OCI-LY3 (cell line): ENCODE measurements around the gene TCEANC.

Source experiments
- CTCF ChIP-seq: fragments of 200-600, 300-600 bp; sonication (generic); IDR thresholded peaks from 2 replicates; pipeline ENCODE4 v1.5.1; 2014; ENCODE audit warnings: antibody characterized with exemption, low read length, low read depth
- EZH2phosphoT487 ChIP-seq: fragments of 200-600 bp; shearing (Covaris generic); IDR thresholded peaks from 2 replicates; pipeline ENCODE4 v1.6.1; 2018; ENCODE audit warnings: antibody characterized with exemption, mixed run types, low read depth

GRCh38 chrX:13689741-13690211, 36.8 kb downstream of the TCEANC start:
- no peak for TF ChIP-seq CTCF
- TF ChIP-seq EZH2phosphoT487: no peak
